Memory B cell (primary cell): ENCODE measurements around the gene SLC25A52.
"Not testable (repeated sequence)": the region's sequence is repeated elsewhere in the genome, so short reads cannot be mapped to it uniquely, and the experiment has no call there.

Experiments used
- ATAC-seq: fragments of 150-1000 bp; cut with Tn5 transposase; 2 replicates; pipeline ENCODE4 v1.10.0; 2021; ENCODE audit warnings: low read depth, mild to moderate bottlenecking, moderate library complexity
- DNase-seq, 2 donors: peaks; one replicate each; pipeline ENCODE4 v3.0.0; 2022; ENCODE audit warnings: low spot score in 2 of 2
- H3K27ac Mint-ChIP-seq: one replicate; pipeline ENCODE4 v1.8.0; 2022; ENCODE audit warnings: mild to moderate bottlenecking, moderate library complexity, mixed read lengths
- H3K27me3 Mint-ChIP-seq: one replicate; pipeline ENCODE4 v1.8.0; 2022; ENCODE audit warnings: mixed read lengths
- H3K36me3 Mint-ChIP-seq: one replicate; pipeline ENCODE4 v1.8.0; 2022; ENCODE audit warnings: mild to moderate bottlenecking, mixed read lengths
- H3K4me1 Mint-ChIP-seq: one replicate; pipeline ENCODE4 v1.8.0; 2022; ENCODE audit warnings: mixed read lengths
- H3K4me3 Mint-ChIP-seq: one replicate; pipeline ENCODE4 v1.8.0; 2022; ENCODE audit warnings: mild to moderate bottlenecking, moderate library complexity, mixed read lengths
- H3K9me3 Mint-ChIP-seq: one replicate; pipeline ENCODE4 v1.8.0; 2022; ENCODE audit warnings: mixed read lengths

The SLC25A52 gene, protein sequence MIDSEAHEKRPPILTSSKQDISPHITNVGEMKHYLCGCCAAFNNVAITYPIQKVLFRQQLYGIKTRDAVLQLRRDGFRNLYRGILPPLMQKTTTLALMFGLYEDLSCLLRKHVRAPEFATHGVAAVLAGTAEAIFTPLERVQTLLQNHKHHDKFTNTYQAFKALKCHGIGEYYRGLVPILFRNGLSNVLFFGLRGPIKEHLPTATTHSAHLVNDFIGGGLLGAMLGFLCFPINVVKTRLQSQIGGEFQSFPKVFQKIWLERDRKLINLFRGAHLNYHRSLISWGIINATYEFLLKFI

DNA sequence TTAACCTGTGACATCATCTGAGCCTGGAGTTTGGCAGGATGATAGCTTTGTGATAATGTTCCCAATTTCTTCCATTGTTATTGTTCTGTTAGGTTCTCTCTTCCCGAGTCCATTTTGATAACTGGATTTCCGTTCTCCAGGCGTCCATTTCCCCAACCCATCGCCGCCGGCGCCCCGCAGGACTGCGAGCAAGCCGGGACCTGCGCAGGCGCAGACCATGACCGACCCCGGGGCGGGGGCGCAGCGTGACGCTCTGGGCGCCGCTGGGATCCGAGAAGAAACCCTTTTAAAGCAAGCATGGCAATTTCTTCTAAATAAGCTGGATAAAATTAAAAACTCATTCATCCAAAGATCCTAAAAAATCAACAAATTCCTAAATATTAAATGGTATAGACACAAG is at the start of gene SLC25A52:
SLC25A52 (minus strand) TSS at position 186 of the 400 bp plus-strand sequence. CDS start 219 bp downstream, outside the sequence.
- Mint-ChIP-seq H3K9me3 (no peaks in the 10 kb centered on the region), H3K27me3 (peaks cover 8% of the 10 kb centered on the region), H3K4me3 (no peak within 1 kb of the TSS), H3K27ac (no peak within 1 kb of the TSS), H3K4me1 (no peaks in the 10 kb centered on the region), H3K36me3 (no peaks in the 10 kb centered on the region)
- no peak for ATAC-seq
- no peak for DNase-seq

GRCh38 chr18:31809049-31809448 is 48.4 kb upstream of the SLC25A52 start:
- not testable (repeated sequence) for H3K36me3 Mint-ChIP-seq, H3K9me3 Mint-ChIP-seq, H3K4me3 Mint-ChIP-seq, H3K4me1 Mint-ChIP-seq, ATAC-seq, H3K27ac Mint-ChIP-seq, H3K27me3 Mint-ChIP-seq, DNase-seq

DNA sequence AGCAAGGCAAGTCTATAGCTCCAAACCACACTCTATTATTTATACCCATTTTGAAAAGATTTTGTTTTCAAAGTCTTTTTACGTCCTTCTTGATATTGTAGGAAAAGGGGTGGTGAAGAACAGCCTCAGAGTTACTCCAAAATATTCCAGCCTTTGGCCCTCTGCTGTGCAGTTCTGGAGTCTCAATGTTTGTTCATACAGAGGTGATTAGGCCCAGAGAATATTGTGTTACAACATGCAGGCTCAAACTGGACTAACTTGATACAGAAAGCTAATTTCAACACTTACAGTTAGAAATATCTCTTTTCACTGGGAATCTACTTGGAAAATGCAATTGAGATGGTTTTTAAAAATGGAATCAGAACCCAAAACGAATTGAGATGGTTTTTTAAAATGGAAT is 40.4 kb upstream of the SLC25A52 start:
- no peak for DNase-seq
- H3K36me3 Mint-ChIP-seq = no peaks in the 10 kb centered on the region
- H3K27ac Mint-ChIP-seq = no peak overlapping the region
- no peaks in the 10 kb centered on the region for H3K27me3 Mint-ChIP-seq
- H3K4me3 Mint-ChIP-seq = no peak overlapping the region
- no peak for ATAC-seq
- no peaks in the 10 kb centered on the region for H3K4me1 Mint-ChIP-seq
- no peaks in the 10 kb centered on the region for H3K9me3 Mint-ChIP-seq

DNA sequence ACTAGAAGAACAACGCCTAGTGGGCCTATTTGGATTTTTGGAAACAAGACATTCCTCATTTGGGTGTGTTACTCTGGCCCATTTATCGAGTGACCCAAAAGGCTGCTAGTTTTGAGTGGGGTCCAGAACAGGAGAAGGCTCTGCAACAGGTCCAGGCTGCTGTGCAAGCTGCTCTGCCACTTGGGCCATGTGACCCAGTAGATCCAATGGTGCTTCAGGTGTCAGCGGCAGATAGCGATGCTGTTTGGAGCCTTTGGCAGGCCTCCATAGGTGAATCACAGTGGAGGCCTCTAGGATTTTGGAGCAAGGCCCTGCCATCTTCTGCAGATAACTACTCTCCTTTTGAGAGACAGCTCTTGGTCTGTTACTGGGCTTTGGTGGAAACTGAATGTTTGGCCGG is 38.6 kb upstream of the SLC25A52 start:
- H3K36me3 Mint-ChIP-seq, H3K27me3 Mint-ChIP-seq, H3K9me3 Mint-ChIP-seq, H3K4me1 Mint-ChIP-seq, H3K27ac Mint-ChIP-seq, H3K4me3 Mint-ChIP-seq, DNase-seq, ATAC-seq: not testable (repeated sequence)

DNA sequence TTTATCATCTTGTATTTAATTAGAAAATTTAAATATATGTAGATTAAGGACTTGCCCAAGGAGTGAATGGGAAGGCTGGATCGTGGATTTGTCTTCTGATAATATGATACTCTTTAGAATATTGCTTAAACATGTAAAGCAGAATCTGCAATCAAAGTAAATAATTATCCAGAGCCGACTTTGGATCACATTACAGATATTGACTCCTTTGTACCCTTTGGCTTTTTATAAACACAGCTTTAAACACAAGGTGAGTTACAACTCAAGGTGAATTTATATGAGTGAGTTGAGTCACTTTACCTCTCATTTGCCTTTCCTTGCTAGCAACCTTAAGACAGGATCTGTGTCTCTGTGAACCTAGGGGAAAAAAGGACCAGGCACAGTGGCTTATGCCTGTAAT is 37.7 kb upstream of the SLC25A52 start:
- Mint-ChIP-seq H3K4me3 (no peak overlapping the region), H3K27me3 (no peaks in the 10 kb centered on the region), H3K36me3 (no peaks in the 10 kb centered on the region), H3K9me3 (no peaks in the 10 kb centered on the region), H3K27ac (no peak overlapping the region), H3K4me1 (peaks cover 1% of the 10 kb centered on the region)
- DNase-seq (no peak), ATAC-seq (no peak)

- Mint-ChIP-seq H3K4me1 (peaks cover 9% of the 10 kb centered on the region), H3K27me3 (no peaks in the 10 kb centered on the region), H3K27ac (no peak overlapping the region)
Observed at GRCh38 chr18:31795747-31796146, 35.1 kb upstream of the SLC25A52 start.

GRCh38 chr18:31793531-31793930 is 32.9 kb upstream of the SLC25A52 start:
- H3K9me3 Mint-ChIP-seq = no peaks in the 10 kb centered on the region
- no peak overlapping the region for H3K4me3 Mint-ChIP-seq
- no peak for ATAC-seq
- H3K27ac Mint-ChIP-seq = no peak overlapping the region
- H3K36me3 Mint-ChIP-seq = no peaks in the 10 kb centered on the region
- peaks cover 9% of the 10 kb centered on the region for H3K4me1 Mint-ChIP-seq
- DNase-seq = no peak
- no peaks in the 10 kb centered on the region for H3K27me3 Mint-ChIP-seq

More at GRCh38 chr18:31795747-31796146, 35.1 kb upstream of the SLC25A52 start:
- Mint-ChIP-seq H3K36me3 (no peaks in the 10 kb centered on the region), H3K9me3 (no peaks in the 10 kb centered on the region), H3K4me3 (no peak overlapping the region)
- DNase-seq = no peak
- no peak for ATAC-seq

- no peaks in the 10 kb centered on the region for H3K36me3 Mint-ChIP-seq
- no peak for DNase-seq
- peaks cover 9% of the 10 kb centered on the region for H3K4me1 Mint-ChIP-seq
- H3K27me3 Mint-ChIP-seq = no peaks in the 10 kb centered on the region
- H3K9me3 Mint-ChIP-seq = no peaks in the 10 kb centered on the region
- no peak for ATAC-seq
- H3K27ac Mint-ChIP-seq = no peak overlapping the region
- H3K4me3 Mint-ChIP-seq = no peak overlapping the region
Observed at GRCh38 chr18:31792580-31792911, 31.9 kb upstream of the SLC25A52 start.

DNA sequence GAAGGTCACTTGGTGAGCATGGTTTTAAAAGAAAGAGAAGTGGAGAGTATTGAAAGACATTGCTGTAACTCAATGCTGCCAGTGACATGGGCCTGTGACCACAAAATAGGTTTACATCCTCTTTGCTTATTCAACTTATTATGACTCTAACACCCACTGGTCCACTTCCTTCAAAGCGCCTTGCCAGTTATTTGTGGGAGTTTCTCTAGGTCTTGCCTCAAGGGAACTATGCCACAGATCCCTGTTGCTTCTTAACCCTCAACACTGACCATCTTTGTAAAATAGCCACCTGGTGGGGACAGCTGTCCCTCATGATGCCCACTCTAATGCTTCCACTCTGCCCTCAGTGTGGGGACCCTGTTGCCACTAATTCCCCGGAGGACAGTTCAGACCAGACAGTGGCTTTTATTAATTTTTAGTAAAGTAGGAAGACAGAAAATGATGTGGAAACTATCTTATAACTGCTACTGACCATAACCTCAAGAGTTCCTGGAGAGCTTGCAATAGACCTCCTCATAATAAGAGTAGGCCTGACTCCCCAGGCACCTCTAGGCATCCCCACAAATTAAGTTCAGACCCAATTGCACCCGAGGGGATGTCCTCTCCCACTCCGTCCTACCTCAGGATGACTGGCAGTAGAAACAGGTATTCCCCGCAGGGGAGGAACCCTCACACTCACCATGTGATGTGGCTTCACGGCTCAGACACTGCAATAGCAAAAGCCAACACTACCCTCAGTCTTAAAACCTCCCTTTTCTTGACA is 31.3 kb upstream of the SLC25A52 start:
- no peak overlapping the region for H3K4me3 Mint-ChIP-seq
- no peak overlapping the region for H3K27ac Mint-ChIP-seq
- DNase-seq = no peak
- no peaks in the 10 kb centered on the region for H3K36me3 Mint-ChIP-seq
- H3K4me1 Mint-ChIP-seq = peaks cover 9% of the 10 kb centered on the region
- H3K27me3 Mint-ChIP-seq = no peaks in the 10 kb centered on the region
- H3K9me3 Mint-ChIP-seq = no peaks in the 10 kb centered on the region
- peak; percentile 59 for ATAC-seq

- ATAC-seq = no peak
Observed at GRCh38 chr18:31789409-31789808, 28.7 kb upstream of the SLC25A52 start.

DNA sequence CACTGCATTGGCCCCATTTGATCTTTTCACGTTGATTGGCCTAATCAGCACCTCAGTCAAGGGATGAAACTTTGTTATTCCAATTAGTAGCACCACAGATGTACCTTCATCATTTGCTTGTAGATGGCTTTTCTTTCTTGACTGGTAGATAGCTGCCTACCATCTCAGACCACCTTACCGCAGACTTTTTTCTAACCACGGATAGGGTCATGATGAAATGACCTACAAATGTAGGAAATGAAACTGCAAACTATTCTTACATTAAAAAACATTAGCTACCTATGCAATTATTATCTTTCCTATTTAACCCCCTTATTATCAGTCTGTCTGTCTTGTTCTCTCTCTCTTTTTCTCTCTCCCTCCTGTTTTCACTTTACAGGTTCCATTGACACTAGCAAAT is 22.4 kb upstream of the SLC25A52 start:
- Mint-ChIP-seq H3K27ac (no peak overlapping the region), H3K9me3 (peaks cover 10% of the 10 kb centered on the region), H3K4me3 (no peak overlapping the region), H3K4me1 (no peaks in the 10 kb centered on the region), H3K36me3 (peaks cover 3% of the 10 kb centered on the region), H3K27me3 (no peaks in the 10 kb centered on the region)
- DNase-seq = no peak
- ATAC-seq = no peak

More at GRCh38 chr18:31789409-31789808, 28.7 kb upstream of the SLC25A52 start:
- H3K9me3 Mint-ChIP-seq = no peaks in the 10 kb centered on the region
- no peak for DNase-seq
- peaks cover 9% of the 10 kb centered on the region for H3K4me1 Mint-ChIP-seq
- no peaks in the 10 kb centered on the region for H3K36me3 Mint-ChIP-seq
- H3K4me3 Mint-ChIP-seq = no peak overlapping the region
- H3K27ac Mint-ChIP-seq = no peak overlapping the region
- no peaks in the 10 kb centered on the region for H3K27me3 Mint-ChIP-seq

DNA sequence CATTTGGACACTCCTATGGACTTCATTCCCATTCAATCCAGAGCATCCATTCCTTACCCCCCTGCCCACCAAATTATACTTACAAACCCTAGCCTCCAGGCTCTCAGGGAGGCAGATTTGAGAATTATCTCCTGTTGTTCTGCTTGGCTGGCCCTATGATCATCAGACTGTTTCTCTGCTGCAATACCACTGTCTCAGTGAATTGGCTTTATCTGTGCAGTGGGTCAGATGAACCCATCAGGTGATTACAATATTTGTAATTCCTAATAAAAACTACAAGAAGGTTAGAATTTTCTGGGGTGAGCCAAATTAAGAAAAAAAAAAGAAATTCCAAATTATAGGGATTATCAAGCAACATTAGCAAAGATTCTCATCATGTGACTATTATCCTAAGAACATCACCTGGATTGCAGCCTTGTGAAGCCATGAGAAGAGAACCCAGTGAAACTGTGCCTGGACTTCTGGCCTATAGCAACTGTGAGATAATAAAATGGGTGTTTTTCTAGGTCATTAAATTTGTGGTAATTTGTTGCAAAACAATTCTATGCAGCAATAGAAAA is 17.8 kb upstream of the SLC25A52 start:
- H3K27ac Mint-ChIP-seq = no peak overlapping the region

GRCh38 chr18:31776093-31776492 is 15.4 kb upstream of the SLC25A52 start:
- no peak for ATAC-seq
- H3K4me1 Mint-ChIP-seq = no peaks in the 10 kb centered on the region
- no peak overlapping the region for H3K27ac Mint-ChIP-seq
- peaks cover 10% of the 10 kb centered on the region for H3K9me3 Mint-ChIP-seq
- H3K36me3 Mint-ChIP-seq = peaks cover 4% of the 10 kb centered on the region
- H3K4me3 Mint-ChIP-seq = no peak overlapping the region
- no peak for DNase-seq
- H3K27me3 Mint-ChIP-seq = no peaks in the 10 kb centered on the region

More for the DNA sequence above, 17.8 kb upstream of the SLC25A52 start:
- H3K27me3 Mint-ChIP-seq = no peaks in the 10 kb centered on the region
- DNase-seq (no peak), ATAC-seq (no peak)
- H3K4me3 Mint-ChIP-seq = no peak overlapping the region
- peaks cover 10% of the 10 kb centered on the region for H3K9me3 Mint-ChIP-seq
- peaks cover 4% of the 10 kb centered on the region for H3K36me3 Mint-ChIP-seq
- no peaks in the 10 kb centered on the region for H3K4me1 Mint-ChIP-seq

- ATAC-seq (no peak), DNase-seq (no peak)
- H3K9me3 Mint-ChIP-seq = peaks cover 7% of the 10 kb centered on the region
- H3K27me3 Mint-ChIP-seq = no peaks in the 10 kb centered on the region
- H3K36me3 Mint-ChIP-seq = peaks cover 4% of the 10 kb centered on the region
- no peak overlapping the region for H3K27ac Mint-ChIP-seq
- H3K4me3 Mint-ChIP-seq = no peak overlapping the region
- H3K4me1 Mint-ChIP-seq = no peaks in the 10 kb centered on the region
Observed at GRCh38 chr18:31774962-31775361, 14.3 kb upstream of the SLC25A52 start.
